Activated naive CD8-positive, alpha-beta T cell (primary cell): ENCODE data around the gene TSKU.

Experiments used
- H3K27ac Mint-ChIP-seq: one replicate; pipeline ENCODE4 v1.8.0; 2021; ENCODE audit warnings: mixed read lengths
- H3K27me3 Mint-ChIP-seq: one replicate; pipeline ENCODE4 v1.8.0; 2021; ENCODE audit warnings: mixed read lengths
- H3K36me3 Mint-ChIP-seq: one replicate; pipeline ENCODE4 v1.8.0; 2021; ENCODE audit warnings: mixed read lengths
- H3K4me1 Mint-ChIP-seq: one replicate; pipeline ENCODE4 v1.8.0; 2021; ENCODE audit warnings: low read depth, mixed read lengths
- H3K4me3 Mint-ChIP-seq: one replicate; pipeline ENCODE4 v1.8.0; 2021; ENCODE audit warnings: mild to moderate bottlenecking, mixed read lengths
- H3K9me3 Mint-ChIP-seq: one replicate; pipeline ENCODE4 v1.8.0; 2021; ENCODE audit warnings: low read depth, mixed read lengths

The TSKU gene

GRCh38 chr11:76772100-76772782 is 10.9 kb upstream of the TSKU start:
- no peak overlapping the region for H3K4me3 Mint-ChIP-seq
- H3K36me3 Mint-ChIP-seq = peaks cover 13% of the 10 kb centered on the region
- H3K4me1 Mint-ChIP-seq = peaks cover 19% of the 10 kb centered on the region
- H3K27me3 Mint-ChIP-seq = peaks cover 4% of the 10 kb centered on the region
- no peak overlapping the region for H3K27ac Mint-ChIP-seq
- H3K9me3 Mint-ChIP-seq = peaks cover 22% of the 10 kb centered on the region

GRCh38 chr11:76772783-76773106 is 10.4 kb upstream of the TSKU start:
- no peak overlapping the region for H3K27ac Mint-ChIP-seq
- H3K36me3 Mint-ChIP-seq = peaks cover 13% of the 10 kb centered on the region
- H3K9me3 Mint-ChIP-seq = peaks cover 25% of the 10 kb centered on the region
- H3K4me3 Mint-ChIP-seq = no peak overlapping the region
- peaks cover 4% of the 10 kb centered on the region for H3K27me3 Mint-ChIP-seq
- H3K4me1 Mint-ChIP-seq = peaks cover 16% of the 10 kb centered on the region

- H3K9me3 Mint-ChIP-seq = peaks cover 25% of the 10 kb centered on the region
- peaks cover 12% of the 10 kb centered on the region for H3K27me3 Mint-ChIP-seq
- H3K4me3 Mint-ChIP-seq = no peak overlapping the region
- peaks cover 4% of the 10 kb centered on the region for H3K4me1 Mint-ChIP-seq
- H3K27ac Mint-ChIP-seq = no peak overlapping the region
- H3K36me3 Mint-ChIP-seq = peaks cover 15% of the 10 kb centered on the region
Observed at GRCh38 chr11:76773921-76774361, 9.2 kb upstream of the TSKU start.

- no peak overlapping the region for H3K27ac Mint-ChIP-seq
- H3K27me3 Mint-ChIP-seq = peaks cover 12% of the 10 kb centered on the region
- H3K4me3 Mint-ChIP-seq = no peak overlapping the region
- peaks cover 15% of the 10 kb centered on the region for H3K36me3 Mint-ChIP-seq
- peaks cover 4% of the 10 kb centered on the region for H3K4me1 Mint-ChIP-seq
- H3K9me3 Mint-ChIP-seq = peaks cover 25% of the 10 kb centered on the region
Observed at GRCh38 chr11:76776472-76776871, 6.7 kb upstream of the TSKU start.

- Mint-ChIP-seq H3K4me1 (no peaks in the 10 kb centered on the region), H3K9me3 (peaks cover 25% of the 10 kb centered on the region), H3K27ac (no peak overlapping the region), H3K27me3 (peaks cover 12% of the 10 kb centered on the region), H3K36me3 (peaks cover 15% of the 10 kb centered on the region), H3K4me3 (no peak overlapping the region)
Observed at GRCh38 chr11:76777305-76777704, 5.9 kb upstream of the TSKU start.

- peaks cover 16% of the 10 kb centered on the region for H3K27me3 Mint-ChIP-seq
Observed at GRCh38 chr11:76777876-76778275, 5.3 kb upstream of the TSKU start.

GRCh38 chr11:76778874-76779273 is 4.3 kb upstream of the TSKU start:
- peaks cover 25% of the 10 kb centered on the region for H3K9me3 Mint-ChIP-seq
- peaks cover 6% of the 10 kb centered on the region for H3K4me1 Mint-ChIP-seq
- H3K27me3 Mint-ChIP-seq = peaks cover 16% of the 10 kb centered on the region
- H3K27ac Mint-ChIP-seq = no peak overlapping the region
- peaks cover 15% of the 10 kb centered on the region for H3K36me3 Mint-ChIP-seq
- H3K4me3 Mint-ChIP-seq = no peak overlapping the region

More at GRCh38 chr11:76777876-76778275, 5.3 kb upstream of the TSKU start:
- no peak overlapping the region for H3K27ac Mint-ChIP-seq
- peaks cover 15% of the 10 kb centered on the region for H3K36me3 Mint-ChIP-seq
- peaks cover 25% of the 10 kb centered on the region for H3K9me3 Mint-ChIP-seq
- peaks cover 5% of the 10 kb centered on the region for H3K4me1 Mint-ChIP-seq
- H3K4me3 Mint-ChIP-seq = no peak overlapping the region

- peaks cover 19% of the 10 kb centered on the region for H3K27me3 Mint-ChIP-seq
- peaks cover 13% of the 10 kb centered on the region for H3K9me3 Mint-ChIP-seq
- peaks cover 8% of the 10 kb centered on the region for H3K36me3 Mint-ChIP-seq
- H3K4me3 Mint-ChIP-seq = peak overlapping the region; percentile 35
- H3K27ac Mint-ChIP-seq = no peak overlapping the region
- H3K4me1 Mint-ChIP-seq = peaks cover 6% of the 10 kb centered on the region
Observed at GRCh38 chr11:76781046-76781801, 1.9 kb upstream of the TSKU start.

- peaks cover 17% of the 10 kb centered on the region for H3K27me3 Mint-ChIP-seq
- H3K27ac Mint-ChIP-seq = no peak overlapping the region
- H3K9me3 Mint-ChIP-seq = peaks cover 6% of the 10 kb centered on the region
- H3K4me3 Mint-ChIP-seq = peak overlapping the region; percentile 81
- peaks cover 4% of the 10 kb centered on the region for H3K36me3 Mint-ChIP-seq
- peaks cover 6% of the 10 kb centered on the region for H3K4me1 Mint-ChIP-seq
Observed at GRCh38 chr11:76781807-76782530, 1.2 kb upstream of the TSKU start.

- Mint-ChIP-seq H3K27ac (no peak overlapping the region), H3K4me3 (peak overlapping the region; percentile 81), H3K9me3 (no peaks in the 10 kb centered on the region), H3K36me3 (peaks cover 2% of the 10 kb centered on the region), H3K27me3 (peaks cover 17% of the 10 kb centered on the region), H3K4me1 (peaks cover 6% of the 10 kb centered on the region)
Observed at GRCh38 chr11:76782531-76783293, 444 bp upstream of the TSKU start.

- H3K4me1 Mint-ChIP-seq = peaks cover 6% of the 10 kb centered on the region
- H3K27ac Mint-ChIP-seq = no peak overlapping the region
- H3K27me3 Mint-ChIP-seq = peaks cover 8% of the 10 kb centered on the region
- no peaks in the 10 kb centered on the region for H3K9me3 Mint-ChIP-seq
- peak overlapping the region; percentile 60 for H3K4me3 Mint-ChIP-seq
- no peaks in the 10 kb centered on the region for H3K36me3 Mint-ChIP-seq
Observed at GRCh38 chr11:76783896-76784813, 999 bp downstream of the TSKU start.

GRCh38 chr11:76785513-76785912 is 2.4 kb downstream of the TSKU start:
- Mint-ChIP-seq H3K4me3 (no peak overlapping the region), H3K27ac (no peak overlapping the region), H3K27me3 (peaks cover 8% of the 10 kb centered on the region), H3K9me3 (no peaks in the 10 kb centered on the region), H3K36me3 (no peaks in the 10 kb centered on the region), H3K4me1 (peaks cover 6% of the 10 kb centered on the region)

GRCh38 chr11:76786016-76786415 is 2.9 kb downstream of the TSKU start:
- Mint-ChIP-seq H3K4me3 (no peak overlapping the region), H3K4me1 (peaks cover 6% of the 10 kb centered on the region), H3K36me3 (no peaks in the 10 kb centered on the region), H3K27me3 (peaks cover 8% of the 10 kb centered on the region), H3K9me3 (no peaks in the 10 kb centered on the region), H3K27ac (no peak overlapping the region)
